ENCODE data around the gene UNC5A.
A peak's percentile ranks its signal among the peaks of the same experiment; 100 is the strongest.

The UNC5A gene

DNA sequence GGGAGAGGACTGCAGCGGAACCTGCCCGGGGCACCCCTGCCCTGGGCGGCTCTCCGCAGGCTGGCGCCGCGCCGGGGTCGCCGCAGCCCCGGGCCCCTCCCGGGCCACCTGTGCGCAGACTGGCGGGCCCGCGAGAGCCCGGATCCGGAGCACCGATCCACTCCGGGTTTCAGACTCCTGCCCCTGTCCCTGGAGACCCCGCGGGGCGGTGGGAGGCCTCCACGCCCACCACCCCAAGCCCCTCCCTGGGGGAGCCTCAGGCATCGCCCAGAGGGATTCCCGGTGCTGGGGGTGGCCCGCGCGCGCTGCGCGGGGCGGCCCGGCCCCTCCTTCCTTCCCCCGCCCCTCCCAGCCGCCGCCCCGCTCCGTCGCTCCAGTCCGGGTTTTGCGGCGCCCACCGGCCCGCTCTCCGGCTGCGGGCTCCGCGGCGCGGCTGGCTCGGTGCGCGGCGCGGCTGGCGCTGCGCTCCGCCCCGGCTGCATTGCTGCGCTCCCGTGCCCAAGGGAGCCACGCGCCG is at the start of gene UNC5A:
Gene UNC5A, plus strand, starts transcription at position 479 of the 517 bp plus-strand sequence. CDS start 192 bp downstream, outside the sequence.
- peak; percentile 74 to 80 for DNase-seq

DNA sequence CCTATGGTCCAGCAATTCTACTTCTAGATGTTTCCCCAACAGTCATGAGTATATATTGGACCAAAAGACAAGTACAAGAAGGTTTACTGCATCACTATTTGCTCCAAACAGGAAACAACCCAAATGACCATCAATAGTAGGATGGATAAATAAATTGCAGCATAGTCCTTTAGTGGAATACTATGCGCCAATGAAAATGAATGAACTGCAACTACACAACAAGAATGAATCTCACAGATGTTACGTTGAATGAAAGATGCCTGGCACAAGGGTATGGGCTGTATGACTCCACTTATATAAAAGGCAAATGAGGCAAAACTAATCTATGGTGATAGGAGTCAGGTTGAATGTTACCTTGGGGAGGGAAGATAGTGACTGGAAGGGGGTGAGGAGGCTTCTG is 48.6 kb upstream of the UNC5A start:
- DNase-seq, result no peak

DNA sequence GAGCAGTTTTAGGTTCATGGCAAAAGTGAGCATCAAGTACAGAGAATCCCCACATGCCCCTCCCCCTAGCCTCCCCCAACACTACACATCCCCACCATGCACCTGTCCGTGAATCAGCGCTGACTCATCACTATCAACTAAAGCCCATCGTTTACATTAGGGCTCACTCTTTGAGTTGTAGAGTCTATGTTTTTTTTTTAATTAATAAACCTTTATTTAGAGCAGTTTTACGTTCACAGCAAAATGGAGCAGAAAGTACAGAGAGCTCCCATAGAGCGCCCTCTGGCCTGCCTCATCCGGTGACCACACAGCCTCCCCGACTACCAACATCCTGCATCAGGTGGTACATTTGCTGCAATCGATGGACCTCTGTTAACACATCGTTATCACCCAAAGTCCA is 47.9 kb upstream of the UNC5A start:
- no peak for DNase-seq

DNA sequence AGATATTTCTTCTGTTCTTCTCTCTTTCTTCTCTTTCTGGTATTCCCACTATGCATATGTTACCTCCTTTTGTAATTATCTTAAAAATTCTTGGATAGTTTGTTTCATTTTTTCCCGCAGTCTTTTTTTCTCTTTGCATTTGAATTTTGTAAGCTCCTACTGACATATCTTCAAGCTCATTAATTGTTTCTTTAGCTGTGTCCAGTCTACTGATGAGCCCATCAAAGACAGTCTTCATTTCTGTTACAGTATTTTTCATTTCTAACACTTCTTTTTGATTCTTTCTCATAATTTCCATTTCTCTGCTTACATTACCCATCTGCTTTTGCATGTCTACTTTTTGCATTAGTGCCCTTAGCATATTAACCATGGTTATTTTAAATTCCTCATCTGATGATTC is 44.7 kb upstream of the UNC5A start:
- DNase-seq, result no peak

DNA sequence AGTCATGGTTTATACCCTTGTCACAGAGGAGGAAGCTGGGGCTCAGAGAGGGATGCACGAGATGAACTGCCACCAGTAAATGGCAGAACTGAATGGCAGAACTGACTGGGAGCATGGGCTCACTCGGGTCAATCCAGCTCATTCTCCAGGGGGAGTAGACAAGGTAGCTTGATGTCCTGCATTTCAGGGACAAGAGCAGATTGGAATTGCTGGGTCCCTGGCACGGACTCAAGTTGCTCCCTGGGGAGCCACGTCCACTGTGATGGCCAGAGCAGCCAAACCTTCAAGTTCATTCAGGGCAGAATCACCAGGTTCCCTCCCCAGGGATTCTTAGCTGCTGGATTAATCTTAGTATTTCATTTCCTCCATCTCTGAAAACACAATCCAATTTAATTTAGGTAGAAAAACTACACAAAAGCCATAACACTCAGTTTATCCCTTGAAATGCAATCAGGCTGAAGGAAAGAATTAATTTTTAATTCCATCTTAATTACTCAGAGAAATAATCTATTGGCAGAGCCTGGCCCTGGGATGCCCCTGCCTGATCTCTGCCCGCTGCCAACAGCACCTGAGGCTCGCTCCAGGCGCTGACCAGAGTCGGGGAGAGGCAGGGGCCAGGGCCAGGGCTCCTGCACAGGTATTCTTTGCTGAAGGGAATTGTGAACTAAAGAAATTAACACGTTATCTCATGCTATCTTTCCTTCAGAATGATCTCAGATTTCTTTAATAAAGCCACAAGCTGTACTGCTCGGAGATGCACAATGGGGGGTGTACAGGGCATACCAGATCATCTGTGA is 42.0 kb upstream of the UNC5A start:
- DNase-seq, result peak in 1 of 2 experiments; percentile 1

DNA sequence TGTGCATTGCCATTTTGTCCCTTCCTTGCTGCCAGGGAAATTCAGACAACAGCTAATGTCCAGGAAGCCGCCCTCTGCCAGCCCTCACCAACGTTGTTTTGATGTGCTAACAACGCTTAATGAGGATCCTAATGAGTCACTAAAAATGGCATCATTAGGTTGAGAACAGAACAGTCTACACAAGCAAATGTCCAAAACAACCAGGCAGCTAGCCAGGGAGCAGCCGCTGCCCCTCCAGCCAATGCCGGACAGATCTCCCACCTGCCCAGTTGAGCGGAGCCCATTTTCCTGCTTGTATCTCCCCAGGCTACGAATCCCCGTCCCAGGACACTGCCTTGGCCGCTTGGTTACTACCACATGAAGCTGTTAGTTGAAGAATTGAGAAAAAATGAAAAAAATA is 40.4 kb upstream of the UNC5A start:
- no peak for DNase-seq

DNA sequence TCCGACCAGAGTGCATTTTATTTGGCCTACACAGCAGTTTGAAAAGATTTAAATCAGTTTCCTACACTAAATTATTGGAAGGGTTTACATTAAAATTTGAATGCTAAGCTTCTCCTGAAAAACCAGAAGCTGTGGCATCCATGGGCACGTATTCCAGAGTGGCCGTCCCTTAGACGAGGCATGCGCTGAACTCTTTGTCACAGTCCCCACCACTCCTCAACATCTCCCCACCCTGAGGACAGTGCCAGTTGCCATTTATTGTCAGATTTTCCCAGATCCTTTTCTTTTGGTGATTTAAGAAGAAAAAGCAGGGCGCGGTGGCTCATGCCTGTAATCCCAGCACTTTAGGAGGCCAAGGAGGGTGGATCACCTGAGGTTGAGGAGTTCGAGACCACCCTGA is 39.9 kb upstream of the UNC5A start:
- no peak for DNase-seq

DNA sequence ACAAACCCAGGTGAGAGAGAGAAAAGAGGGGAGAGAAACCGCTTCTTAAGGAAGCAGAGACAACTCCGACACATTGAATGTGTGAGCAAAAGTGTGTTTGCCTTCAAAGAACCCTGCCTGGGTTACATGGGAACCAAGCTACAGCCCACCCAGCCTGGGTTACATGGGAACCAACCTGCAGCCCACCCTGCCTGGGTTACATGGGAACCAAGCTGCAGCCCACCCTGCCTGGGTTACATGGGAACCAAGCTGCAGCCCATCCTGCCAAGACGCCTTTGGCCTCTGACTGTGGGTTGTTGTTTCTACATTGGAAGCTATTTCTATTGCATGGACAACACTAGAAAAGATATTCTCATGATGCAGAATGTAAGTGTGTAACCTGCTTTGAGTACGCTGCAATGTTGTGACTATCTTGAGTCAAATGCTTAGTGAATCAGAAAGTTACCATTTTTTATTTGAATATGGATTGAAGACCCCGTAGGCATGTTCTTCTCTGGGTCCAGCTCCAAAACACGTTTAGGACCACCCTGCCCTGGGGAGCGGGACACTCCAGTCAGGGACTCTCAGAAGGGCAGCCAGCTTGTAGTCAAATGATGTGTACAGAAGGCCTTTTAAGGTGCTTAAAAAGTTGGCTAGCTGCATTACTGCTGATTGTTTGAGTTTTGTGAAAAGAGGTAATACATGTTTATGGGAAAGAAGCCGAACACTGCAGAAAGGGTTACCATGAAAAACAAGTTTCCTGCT is 39.1 kb upstream of the UNC5A start:
- DNase-seq, result no peak

DNA sequence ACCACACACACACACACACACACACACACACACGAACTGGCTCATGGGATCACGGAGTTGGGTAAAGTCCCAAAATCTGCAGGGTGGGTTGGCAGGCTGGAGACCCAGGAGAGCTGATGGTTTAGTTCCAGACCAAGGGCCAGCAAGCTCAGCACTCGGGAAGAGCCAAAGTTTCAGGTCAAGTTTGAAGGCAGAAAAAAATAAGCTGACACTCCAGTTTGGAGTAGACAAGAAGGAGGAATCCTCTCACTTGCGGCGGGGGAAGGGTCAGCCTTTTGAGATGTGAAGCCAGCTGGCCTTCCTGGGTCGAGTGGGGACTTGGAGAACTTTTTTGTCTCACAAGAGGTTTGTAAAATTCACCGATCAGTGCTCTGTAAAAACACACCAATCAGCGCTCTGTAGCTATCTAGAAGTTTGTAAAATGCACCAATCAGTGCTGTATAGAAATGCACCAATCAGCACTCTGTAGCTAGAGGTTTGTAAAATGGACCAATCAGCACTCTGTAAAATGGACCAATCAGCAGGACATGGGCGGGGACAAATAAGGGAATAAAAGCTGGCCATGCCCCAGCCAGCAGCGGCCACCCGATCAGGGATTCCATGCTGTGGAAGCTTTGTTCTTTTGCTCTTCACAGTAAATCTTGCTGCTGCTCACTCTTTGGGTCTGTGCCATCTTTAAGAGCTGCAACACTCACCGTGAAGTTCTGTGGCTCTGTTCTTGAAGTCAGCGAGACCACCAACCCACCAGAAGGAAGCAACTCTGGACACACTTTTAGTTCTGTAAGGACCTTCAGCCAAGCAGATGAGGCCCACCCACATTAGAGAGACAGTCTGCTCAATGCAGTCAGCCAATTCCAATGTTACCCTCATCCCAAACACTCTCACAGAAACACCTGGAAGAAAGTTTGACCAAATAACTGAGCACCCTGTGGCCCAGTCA is 37.8 kb upstream of the UNC5A start:
- DNase-seq, result peak; percentile 6 to 9

DNA sequence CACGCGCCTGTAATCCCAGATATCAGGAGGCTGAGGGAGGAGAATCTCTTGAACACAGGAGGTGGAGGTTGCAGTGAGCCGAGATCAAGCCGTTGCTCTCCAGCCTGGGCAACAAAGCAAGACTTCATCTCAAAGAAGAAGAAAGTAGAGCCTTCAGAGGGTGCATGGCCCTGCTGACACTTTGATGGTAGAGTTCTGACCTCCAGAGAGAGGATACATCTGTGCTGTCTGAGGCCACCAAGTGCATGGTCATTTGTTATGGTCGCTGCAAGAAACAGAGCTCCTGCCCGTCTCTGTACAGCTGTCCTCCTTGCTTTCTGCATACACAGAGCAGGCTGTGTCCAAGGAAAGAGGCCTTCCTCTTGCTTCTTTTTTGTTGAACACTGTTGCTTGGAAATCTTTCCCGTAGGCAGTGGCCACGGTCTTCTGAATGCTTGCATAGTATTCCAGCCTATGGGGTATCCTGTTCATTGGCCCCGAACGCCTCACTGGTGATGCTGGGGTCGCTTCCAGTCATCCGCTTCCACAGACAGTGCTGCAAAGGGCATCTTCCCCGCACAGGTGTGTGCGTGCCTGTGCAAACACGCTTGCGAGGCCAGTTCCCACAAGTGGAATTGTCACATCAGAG is 36.8 kb upstream of the UNC5A start:
- DNase-seq, result peak; percentile 8 to 9

DNA sequence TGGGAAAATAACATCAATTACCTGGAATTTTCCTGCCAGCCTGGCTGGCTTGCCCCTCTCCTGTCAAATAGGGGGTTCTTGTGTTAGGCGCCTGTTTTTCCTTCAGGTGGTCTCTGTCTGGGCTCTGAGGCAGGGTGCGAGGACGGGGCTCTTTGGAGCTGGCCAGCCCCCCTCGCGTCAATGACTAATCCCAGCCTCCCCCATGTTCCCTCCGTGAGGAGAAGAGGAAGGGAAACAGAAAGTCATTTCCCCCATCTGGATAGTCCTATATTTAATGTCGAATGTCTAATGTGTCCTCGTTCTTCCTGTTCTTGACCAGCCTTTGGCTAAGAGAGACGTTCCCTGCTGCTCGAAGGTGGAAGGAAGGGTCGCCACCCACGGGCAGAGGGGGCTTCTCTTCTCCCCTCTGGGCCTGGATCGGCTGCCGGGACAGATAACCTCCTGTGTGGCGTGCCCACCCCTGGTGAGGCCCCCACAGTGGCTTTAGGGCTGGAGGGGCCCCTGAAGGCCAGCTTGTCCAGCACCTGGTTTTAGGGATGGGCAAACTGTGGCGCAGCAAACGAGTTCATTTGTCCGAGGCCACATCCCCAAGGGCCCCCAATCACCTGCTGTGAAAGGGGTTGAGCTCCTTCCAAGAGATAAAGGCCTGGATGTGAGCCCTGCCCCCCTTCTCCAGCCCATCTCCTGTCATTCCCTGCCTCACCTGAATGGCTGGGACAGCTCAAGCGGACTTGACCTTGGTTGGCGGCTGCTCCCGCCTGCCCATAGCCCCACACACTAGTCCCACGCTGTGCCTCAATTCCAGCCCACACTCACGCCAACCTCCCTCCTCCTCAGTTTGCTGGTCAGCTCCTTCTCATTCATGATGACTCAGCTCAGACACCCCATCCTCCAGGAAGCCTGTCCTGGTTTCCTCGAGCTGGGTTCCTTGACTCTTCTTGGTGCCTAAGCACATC is 35.9 kb upstream of the UNC5A start:
- DNase-seq, result peak; percentile 5 to 9

DNA sequence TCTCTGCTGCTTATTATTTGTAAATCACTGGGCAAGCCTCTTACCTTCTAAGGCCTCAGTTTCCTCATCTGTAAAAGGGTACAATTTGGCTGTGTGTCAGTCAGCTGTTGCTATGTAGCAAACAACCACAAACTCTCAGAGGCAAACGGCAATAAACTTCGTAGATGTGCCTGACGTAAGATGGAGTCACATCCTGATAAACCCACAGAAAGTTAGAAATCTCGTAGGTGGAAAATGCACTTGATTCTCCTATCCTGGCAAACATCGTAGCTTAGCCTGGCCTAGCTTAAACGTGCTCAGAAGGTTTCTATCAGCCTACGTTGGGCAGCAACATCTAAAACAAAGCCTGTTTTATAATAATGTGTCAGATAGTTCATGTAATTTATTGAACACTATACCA is 35.0 kb upstream of the UNC5A start:
- DNase-seq, result peak in 1 of 2 experiments; percentile 10

DNA sequence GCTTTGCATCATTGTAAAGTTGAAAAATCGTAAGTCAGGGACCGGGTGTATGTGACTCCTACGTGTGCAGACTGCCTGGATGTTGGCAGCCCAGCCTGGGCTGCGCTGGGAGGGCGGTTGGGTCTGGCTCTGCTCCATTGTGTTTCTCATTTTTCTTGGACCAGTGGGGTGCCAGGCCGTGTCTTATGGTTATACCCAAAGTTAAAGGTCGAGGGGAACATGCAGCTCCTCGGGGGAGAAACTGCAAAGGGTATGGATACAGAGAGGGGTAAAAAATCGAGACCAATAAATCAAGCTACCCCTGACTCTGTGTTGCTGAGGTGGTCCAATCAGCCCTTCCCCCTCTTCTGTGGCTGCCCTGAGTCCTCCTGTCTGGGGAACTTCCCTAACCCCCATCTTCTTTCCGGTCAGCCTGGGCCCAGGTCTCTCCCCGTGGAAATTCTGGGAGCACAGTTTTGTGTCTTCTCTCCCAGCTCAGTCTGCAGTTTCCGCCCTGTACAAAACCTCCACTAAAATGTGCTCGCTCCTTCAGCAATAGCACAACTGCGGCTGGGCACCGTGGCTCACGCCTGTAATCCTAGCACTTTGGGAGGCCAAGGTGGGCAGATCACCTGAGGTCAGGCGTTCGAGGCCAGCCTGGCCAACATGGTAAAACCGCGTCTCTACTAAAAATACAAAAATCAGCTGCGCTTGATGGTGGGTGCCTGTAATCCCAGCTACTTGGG is 34.1 kb upstream of the UNC5A start:
- DNase-seq, result peak in 1 of 2 experiments; percentile 4

DNA sequence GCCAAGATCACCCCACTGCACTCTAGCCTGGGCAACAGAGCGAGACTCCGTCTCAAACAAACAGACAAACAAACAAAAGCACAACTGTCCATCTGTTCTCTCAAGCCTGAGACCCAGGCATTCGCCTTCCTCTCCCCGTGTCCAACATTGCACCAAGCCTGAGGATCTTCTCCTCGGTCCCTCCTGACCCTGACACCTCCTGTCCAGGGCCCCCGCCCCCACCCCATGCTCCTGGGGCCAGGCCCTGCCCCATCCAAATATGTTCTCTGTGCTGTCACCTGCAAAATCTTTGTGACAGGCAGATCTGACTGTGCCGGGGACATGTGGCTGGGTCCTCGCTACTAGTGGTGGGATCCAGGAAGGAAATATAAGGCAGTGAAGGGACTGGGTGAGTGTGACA is 33.4 kb upstream of the UNC5A start:
- no peak for DNase-seq

DNA sequence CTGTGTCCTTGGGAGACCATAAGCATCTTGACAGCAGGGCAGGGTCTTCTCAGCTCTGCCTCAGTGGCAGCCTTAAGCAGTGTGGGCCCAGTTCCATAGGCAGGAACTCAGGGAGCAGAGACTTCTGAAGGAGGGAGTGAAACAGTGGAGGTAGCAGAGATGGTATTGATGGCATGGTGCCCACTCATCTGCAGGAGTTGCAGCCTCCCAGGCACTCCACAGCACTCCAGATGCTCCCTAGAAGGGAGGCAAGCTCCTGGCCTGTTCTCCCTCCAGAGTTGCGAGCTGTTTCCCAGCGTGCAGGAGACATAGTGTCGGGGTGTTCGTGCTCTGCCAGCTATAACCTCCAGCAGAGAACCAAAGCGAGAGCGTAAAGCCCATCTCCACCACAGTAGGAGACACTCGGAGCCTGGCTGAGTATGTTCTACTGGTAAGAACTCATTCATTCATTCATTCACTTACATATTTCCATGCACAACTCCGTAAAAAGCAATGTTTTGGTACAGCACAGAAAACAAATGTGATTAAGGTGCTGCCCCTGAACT is 31.4 kb upstream of the UNC5A start:
- DNase-seq, result peak in 1 of 2 experiments; percentile 6

DNA sequence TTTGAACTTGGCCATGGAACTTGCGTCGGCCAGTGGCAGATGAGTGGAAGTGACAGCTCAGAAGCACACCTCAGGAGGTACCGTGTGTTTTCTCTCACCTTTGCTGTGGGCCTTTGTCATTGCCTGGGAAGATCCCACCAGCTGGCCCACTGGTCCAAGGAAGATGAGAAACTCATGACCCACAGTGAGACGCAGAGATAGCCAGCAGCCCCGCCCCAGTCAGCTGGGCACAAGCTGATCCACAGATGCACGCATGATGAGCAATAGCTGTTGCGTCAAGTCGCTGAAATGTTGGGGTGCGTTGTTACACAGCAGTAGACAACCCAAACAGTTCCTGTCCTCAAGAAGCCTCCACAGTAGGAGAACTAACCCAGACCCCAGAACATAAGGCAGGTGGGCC is 30.8 kb upstream of the UNC5A start:
- DNase-seq, result peak in 1 of 2 experiments; percentile 4

DNA sequence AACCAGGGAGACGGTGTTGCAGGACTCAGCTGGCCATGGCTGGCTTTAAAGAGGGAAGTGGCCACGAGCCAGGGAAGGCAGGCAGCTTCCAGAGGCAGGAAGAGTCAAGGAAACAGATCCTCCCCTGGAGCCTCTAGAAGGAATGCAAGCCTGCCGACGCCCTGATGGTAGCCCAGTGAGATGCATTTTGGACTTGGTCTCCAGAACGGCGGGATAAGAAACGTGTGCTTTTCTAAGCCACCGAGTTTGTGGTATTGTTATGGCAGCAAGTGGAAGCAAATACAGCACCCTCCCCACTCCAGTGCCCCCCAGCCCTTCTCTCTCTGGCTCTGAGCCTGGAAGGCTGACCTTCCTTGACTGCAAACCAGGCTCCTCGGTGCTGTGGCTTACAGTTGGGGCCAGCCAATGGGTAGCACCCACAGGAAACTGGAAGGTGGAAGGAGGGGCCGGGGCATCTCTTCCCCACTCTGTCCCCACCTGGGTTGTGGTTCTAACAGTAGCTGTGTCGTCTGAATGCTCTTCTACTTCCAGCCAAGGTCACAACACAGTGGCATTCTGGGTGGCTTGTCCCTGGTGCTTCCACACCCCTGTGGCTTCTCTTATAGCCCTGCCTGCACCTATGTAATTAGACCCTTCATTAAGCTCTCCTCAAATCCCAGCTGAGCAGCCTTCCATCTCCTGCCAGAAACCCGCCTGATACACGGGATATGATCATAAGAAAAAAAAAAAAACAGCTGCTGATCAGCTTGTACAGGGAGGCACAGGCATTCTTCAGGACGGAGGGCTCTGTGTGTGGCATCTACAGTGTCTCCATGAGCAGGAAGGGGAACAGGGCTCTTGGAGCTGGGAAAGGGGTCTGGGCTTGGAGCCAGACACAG is 29.9 kb upstream of the UNC5A start:
- DNase-seq, result no peak

DNA sequence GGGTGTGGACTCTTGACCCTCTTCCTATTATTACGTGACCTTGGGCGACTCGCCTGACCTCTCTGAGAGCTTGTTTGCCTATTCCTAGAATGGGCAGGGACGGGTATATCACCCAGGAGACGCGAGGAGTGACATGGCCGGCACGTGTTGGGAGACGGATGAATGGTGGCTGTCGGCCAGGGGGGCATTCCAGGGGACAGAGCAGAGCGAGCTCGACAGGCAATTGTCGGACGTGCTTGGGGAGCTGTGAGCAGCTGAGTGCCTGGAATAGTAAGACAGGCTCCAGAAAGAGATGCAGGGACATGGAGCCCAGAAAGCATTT is 29.3 kb upstream of the UNC5A start:
- no peak for DNase-seq

Measured in activated T-cell treated with anti-CD3 and anti-CD28 coated beads, Interleukin-2, amount 50 U/mL, for 48 hours (primary cell).